H1 (cell line): Measurements from ENCODE around the gene FCRL5. TPM values are rescaled to one million over a fixed set of nuclear protein-coding genes. Genes with fewer than 3 reads are reported as not detected.
A peak's percentile ranks its signal among the peaks of the same experiment; 100 is the strongest.

ENCODE experiments used
- CTCF ChIA-PET: fragments of 300-600 bp; sonication (Branson Sonifier 250); formaldehyde crosslinking; loops from one replicate; lab custom pipeline; 2021; ENCODE audit not compliant: partially characterized antibody; lab: Charles Lee
- POLR2A ChIA-PET: fragments of 300-600 bp; sonication (Branson Sonifier 250); formaldehyde crosslinking; loops from one replicate; lab custom pipeline; 2021; ENCODE audit warnings: inconsistent platforms; ENCODE audit not compliant: partially characterized antibody; lab: Charles Lee
- DNase-seq, 2 experiments: peaks; one replicate each; pipeline versions ENCODE4 v3.0.0 to v3.0.0-alpha.2; 2010 to 2022; ENCODE audit warnings: low spot score in 2 of 2, low read depth in 1 of 2, mixed read lengths in 1 of 2
- FAIRE-seq: peaks from 2 replicates; lab custom pipeline; 2011; peaks lifted over from hg19 to GRCh38; lab: Jason Lieb, UNC
- H2AFZ ChIP-seq: 2 replicates; pipeline ENCODE4 v1.8.1; 2012; ENCODE audit warnings: low read length, inconsistent platforms
- H2AK5ac ChIP-seq: 2 replicates; pipeline ENCODE4 v1.6.1; 2013; ENCODE audit warnings: low read depth, low read length
- H2BK120ac ChIP-seq: replicated peaks from 2 replicates; pipeline ENCODE3; 2013; ENCODE audit warnings: low read depth, low read length, inconsistent platforms
- H2BK12ac ChIP-seq: 2 replicates; pipeline ENCODE4 v1.6.1; 2013; ENCODE audit warnings: low read depth, low read length
- H2BK15ac ChIP-seq: 2 replicates; pipeline ENCODE4 v1.6.1; 2013; ENCODE audit warnings: low read length
- H2BK20ac ChIP-seq: 2 replicates; pipeline ENCODE4 v1.6.1; 2013; ENCODE audit warnings: low read length
- H2BK5ac ChIP-seq: 2 replicates; pipeline ENCODE4 v1.6.1; 2013; ENCODE audit warnings: low read depth, low read length
- H3K14ac ChIP-seq: 2 replicates; pipeline ENCODE4 v1.6.1; 2013; ENCODE audit warnings: inconsistent platforms; ENCODE audit not compliant: insufficient read length
- H3K18ac ChIP-seq: 2 replicates; pipeline ENCODE4 v1.6.1; 2013; ENCODE audit warnings: low read length; ENCODE audit errors: extremely low read depth
- H3K23ac ChIP-seq: 2 replicates; pipeline ENCODE4 v1.6.1; 2013; ENCODE audit warnings: inconsistent platforms; ENCODE audit not compliant: insufficient read length
- H3K23me2 ChIP-seq: 2 replicates; pipeline ENCODE4 v1.6.1; 2013; ENCODE audit warnings: low read depth, low read length
- H3K27ac ChIP-seq: 2 replicates; pipeline ENCODE4 v1.6.1; 2011; ENCODE audit warnings: low read depth, low read length, inconsistent platforms
- H3K27me3 ChIP-seq, 4 experiments: replicated peaks in 1 of 4; 1 replicate in 1 of 4; 2 replicates in 3 of 4; pipeline versions ENCODE4 v1.6.1 to v1.8.1; 2011 to 2013; ENCODE audit warnings: low read length in 3 of 4, mild to moderate bottlenecking in 3 of 4, inconsistent platforms in 2 of 4, mixed read lengths in 2 of 4, moderate library complexity in 1 of 4; ENCODE audit not compliant: control insufficient read depth in 3 of 4, insufficient read depth in 3 of 4; ENCODE audit errors: extremely low read depth in 1 of 4
- H3K36me3 ChIP-seq, 4 experiments: 2 replicates each; pipeline versions ENCODE4 v1.6.1 to v1.8.1; 2011 to 2013; ENCODE audit warnings: mild to moderate bottlenecking in 4 of 4, low read length in 3 of 4, moderate library complexity in 2 of 4, control low read depth in 1 of 4, inconsistent platforms in 1 of 4; ENCODE audit not compliant: insufficient read depth in 4 of 4, control insufficient read depth in 2 of 4
- H3K4ac ChIP-seq: replicated peaks from 2 replicates; pipeline ENCODE3; 2013; ENCODE audit warnings: low read length, low read depth, mixed read lengths, inconsistent platforms; ENCODE audit not compliant: insufficient read length
- H3K4me1 ChIP-seq, 4 experiments: replicated peaks in 1 of 4; 1 replicate in 1 of 4; 2 replicates in 3 of 4; pipeline versions ENCODE4 v1.6.1 to v1.8.1; 2011 to 2013; ENCODE audit warnings: low read length in 3 of 4, inconsistent platforms in 2 of 4, mixed read lengths in 1 of 4; ENCODE audit not compliant: insufficient read depth in 4 of 4, control insufficient read depth in 3 of 4
- H3K4me2 ChIP-seq, 2 experiments: 2 replicates each; pipeline versions ENCODE4 v1.6.1 to v1.8.1; 2011 to 2013; ENCODE audit warnings: low read depth in 2 of 2, low read length in 2 of 2, control low read depth in 1 of 2, inconsistent platforms in 1 of 2, mild to moderate bottlenecking in 1 of 2; ENCODE audit not compliant: insufficient read depth in 1 of 2
- H3K4me3 ChIP-seq, 4 experiments: fragments of 200-600, 300-600 bp in 1 of 4; sonication (generic), shearing (Covaris generic), sonication (Bioruptor Twin) in 1 of 4; 2 replicates each; pipeline versions ENCODE4 v1.5.1 to v1.8.1; 2011 to 2016; ENCODE audit warnings: low read length in 4 of 4, low read depth in 3 of 4, control low read depth in 2 of 4, inconsistent platforms in 2 of 4, mild to moderate bottlenecking in 2 of 4, mixed read lengths in 1 of 4, moderate library complexity in 1 of 4; ENCODE audit not compliant: insufficient read depth in 2 of 4; ENCODE audit errors: extremely low read depth in 1 of 4
- H3K56ac ChIP-seq: replicated peaks from 2 replicates; pipeline ENCODE3; 2013; ENCODE audit warnings: low read depth, mild to moderate bottlenecking, mixed read lengths, low read length, inconsistent platforms; ENCODE audit not compliant: insufficient read length
- H3K79me1 ChIP-seq: 2 replicates; pipeline ENCODE4 v1.6.1; 2013; ENCODE audit warnings: low read depth, low read length, control low read depth
- H3K79me2 ChIP-seq, 2 experiments: 2 replicates each; pipeline versions ENCODE4 v1.6.1 to v1.8.1; 2012 to 2013; ENCODE audit warnings: low read length in 2 of 2, mild to moderate bottlenecking in 2 of 2, inconsistent platforms in 1 of 2; ENCODE audit not compliant: insufficient read depth in 2 of 2, control insufficient read depth in 1 of 2
- H3K9ac ChIP-seq, 4 experiments: replicated peaks in 1 of 4; 1 replicate in 1 of 4; 2 replicates in 3 of 4; pipeline versions ENCODE4 v1.6.1 to v1.8.1; 2011 to 2013; ENCODE audit warnings: low read depth in 3 of 4, low read length in 3 of 4, control low read depth in 2 of 4, mild to moderate bottlenecking in 2 of 4, moderate library complexity in 2 of 4, inconsistent platforms in 1 of 4; ENCODE audit errors: extremely low read depth in 1 of 4
- H3K9me3 ChIP-seq, 2 experiments: 2 replicates each; pipeline versions ENCODE4 v1.6.1 to v1.8.1; 2012 to 2013; ENCODE audit warnings: mild to moderate bottlenecking in 2 of 2, moderate library complexity in 2 of 2, control low read depth in 1 of 2, inconsistent platforms in 1 of 2, low read depth in 1 of 2, low read length in 1 of 2, mixed read lengths in 1 of 2; ENCODE audit not compliant: insufficient read depth in 2 of 2
- H4K20me1 ChIP-seq, 2 experiments: replicated peaks in 1 of 2; 2 replicates each; pipeline versions ENCODE3 to v1.8.1; 2011 to 2013; ENCODE audit warnings: inconsistent platforms in 2 of 2, low read length in 2 of 2, mild to moderate bottlenecking in 1 of 2; ENCODE audit not compliant: insufficient read depth in 2 of 2, control insufficient read depth in 1 of 2
- H4K5ac ChIP-seq: 2 replicates; pipeline ENCODE4 v1.6.1; 2013; ENCODE audit warnings: low read length, low read depth, mixed read lengths, inconsistent platforms; ENCODE audit not compliant: insufficient read length
- H4K8ac ChIP-seq: 2 replicates; pipeline ENCODE4 v1.8.0; 2013; ENCODE audit warnings: mild to moderate bottlenecking, moderate library complexity, low read length, inconsistent platforms; ENCODE audit not compliant: insufficient read depth; ENCODE audit errors: extremely low read depth
- H4K91ac ChIP-seq: replicated peaks from 2 replicates; pipeline ENCODE3; 2013; ENCODE audit warnings: low read length, mixed read lengths, inconsistent platforms; ENCODE audit not compliant: insufficient read length
- BCL11A ChIP-seq, 2 experiments: IDR thresholded peaks; one replicate each; pipeline ENCODE4 v1.6.1; 2011; ENCODE audit warnings: low read depth in 2 of 2, low read length in 2 of 2, mild to moderate bottlenecking in 2 of 2
- CBX8 ChIP-seq: fragments of 300-800, 300-1000 bp; sonication (generic); IDR thresholded peaks from 2 replicates; pipeline ENCODE4 v1.7.1; 2016; ENCODE audit warnings: low read depth, low read length, borderline replicate concordance
- EGR1 ChIP-seq: IDR thresholded peaks from 2 replicates; pipeline ENCODE4 v1.6.1; 2011; ENCODE audit warnings: low read depth, low read length, borderline replicate concordance
- JUN ChIP-seq: IDR thresholded peaks from 2 replicates; pipeline ENCODE4 v1.6.1; 2011; ENCODE audit warnings: low read depth, mild to moderate bottlenecking, improper control_type of control experiment, low read length
- KDM5A ChIP-seq: fragments of 200-600 bp; IDR thresholded peaks from 2 replicates; pipeline ENCODE4 v1.7.1; 2012; ENCODE audit warnings: mild to moderate bottlenecking, low read length, inconsistent platforms, mixed read lengths
- SIRT6 ChIP-seq: IDR thresholded peaks from one replicate; pipeline ENCODE4 v1.7.1; 2012; ENCODE audit warnings: low read length, inconsistent platforms
- SP2 ChIP-seq: IDR thresholded peaks from 2 replicates; pipeline ENCODE4 v1.6.1; 2012; ENCODE audit warnings: mild to moderate bottlenecking, low read length, inconsistent platforms
- YY1 ChIP-seq: IDR thresholded peaks from 2 replicates; pipeline ENCODE4 v1.6.1; 2011; ENCODE audit warnings: low read depth, mild to moderate bottlenecking, low read length
- WGBS, 2 experiments: shearing (Covaris generic) in 1 of 2; methylation state at CpG; one replicate each; pipeline versions ENCODE4 v1.1.6 to v1.1.7; 2013 to 2015; ENCODE audit warnings: low lambda C conversion rate in 2 of 2, mixed read lengths in 2 of 2, inconsistent platforms in 1 of 2, low coverage in 1 of 2, missing lambda C conversion rate in 1 of 2; ENCODE audit not compliant: insufficient replicate concordance in 2 of 2, insufficient coverage in 1 of 2, insufficient read length in 1 of 2; ENCODE audit errors: extremely low coverage in 1 of 2, missing lambda C conversion rate in 1 of 2; 5-methylcytosine and 5-hydroxymethylcytosine counted together
- polyA plus RNA-seq, 7 experiments: library from polyadenylated mRNA; depleted of rRNA in 3 of 7; stranded (reverse) in 5 of 7; unstranded in 2 of 7; fragments of >200 nt in 5 of 7; fragments of 200-250 nt in 2 of 7; gene quantifications; 1 replicate in 5 of 7; 2 replicates in 1 of 7; 4 replicates in 1 of 7; pipeline versions ENCODE4 v1.2.1 to v1.2.3, GENCODE V29; 2011 to 2013; ENCODE audit warnings: missing spikeins in 2 of 7, mixed read lengths in 2 of 7
- total RNA-seq: library from RNA; stranded (reverse); fragmentation: NEBNext Ultra II Directional; extraction: Animal tissue kit (Norgen Biotek cat#: 25700); gene quantifications from 2 replicates; pipeline ENCODE4 v1.2.1, GENCODE V29; 2021

FCRL5 gene
- total and polyA plus RNA-seq, 2 of the 8 experiments (the other 6 are each of a cell fraction or from before 2014, with no cell fraction given), result 1.0 to 2.6 TPM

- no peak for FAIRE-seq
- CTCF ChIA-PET, result no interaction called here
Observed at GRCh38 chr1:157542676-157543075, 9.6 kb downstream of the FCRL5 start.

More at GRCh38 chr1:157542676-157543075, 9.6 kb downstream of the FCRL5 start:
- Histone ChIP-seq H3K4ac (no peak overlapping the region), H4K91ac (peak overlapping the region; percentile 76), H3K23me2 (no peaks in the 10 kb centered on the region), H3K4me1 (peaks cover 0 to 14% (median 4%) of the 10 kb centered on the region in 4 experiments; a peak in 5 of 7 replicates), H2BK5ac (no peak overlapping the region), H2BK12ac (peak overlapping the region; percentile 39; the same call in 1 of the 2 replicates), H3K23ac (no peak overlapping the region), H3K79me1 (no peaks in the 10 kb centered on the region), H3K79me2 (no peaks in the 10 kb centered on the region), H3K27ac (no peak overlapping the region), H3K14ac (no peak overlapping the region), H2AFZ (no peak overlapping the region), H4K8ac (no peak overlapping the region), H2BK120ac (no peak overlapping the region), H3K4me2 (no peak overlapping the region), H3K9ac (no peak overlapping the region), H4K5ac (no peak overlapping the region), H2BK20ac (peak overlapping the region; percentile 62; the same call in 1 of the 2 replicates), H2AK5ac (no peak overlapping the region), H3K18ac (no peak overlapping the region; the same call in 1 of the 2 replicates), H2BK15ac (0 out of 2 replicates have a peak overlapping the region, but pooled peaks have one; percentile 21), H4K20me1 (no peaks in the 10 kb centered on the region), H3K36me3 (no peaks in the 10 kb centered on the region), H3K27me3 (no peaks in the 10 kb centered on the region), H3K9me3 (peaks cover 4 to 7% of the 10 kb centered on the region in 2 experiments; a peak in 1 of 4 replicates), H3K56ac (no peak overlapping the region), H3K4me3 (no peak overlapping the region)
- no peak for DNase-seq
- POLR2A ChIA-PET, result no interaction called here
- TF ChIP-seq YY1, result no peak
- TF ChIP-seq SIRT6, result no peak
- no peak for TF ChIP-seq SP2
- no peak for TF ChIP-seq BCL11A (IDR thresholded peaks at IDR 0.05; ENCODE audit: low read depth in 2 of 2, low read length in 2 of 2)
- no peak for TF ChIP-seq EGR1
- TF ChIP-seq CBX8, result no peak
- TF ChIP-seq JUN, result no peak
- no peak for TF ChIP-seq KDM5A
- WGBS, 2 experiments, result 90% methylated on average over 6 of the region's 6 CpGs; no CpG with 5 or more reads in 1 of the 2 experiments
